Neural cell (in vitro differentiated cells): ENCODE results near the gene POLR3K. TPM values are rescaled to one million over a fixed set of nuclear protein-coding genes. Genes with fewer than 3 reads are reported as not detected.

Source experiments
- H2AFZ ChIP-seq: fragments of 200-600, 300-800 bp; sonication (generic), shearing (Covaris generic); 2 replicates; pipeline ENCODE4 v1.6.0; 2014; ENCODE audit warnings: low read depth, mild to moderate bottlenecking, antibody characterized with exemption, low read length, moderate library complexity
- H3F3A ChIP-seq: fragments of 200-600 bp; shearing (Covaris generic); 2 replicates; pipeline ENCODE4 v1.6.1; 2016; ENCODE audit warnings: mild to moderate bottlenecking, moderate library complexity, mixed read lengths, antibody characterized with exemption, low read length; ENCODE audit not compliant: insufficient read depth, poor library complexity, severe bottlenecking
- H3K27ac ChIP-seq: fragments of 200-600, 300-800 bp; sonication (generic), shearing (Covaris generic); 2 replicates; pipeline ENCODE4 v1.5.1; 2014; ENCODE audit warnings: mild to moderate bottlenecking, low read length, moderate library complexity
- H3K27me3 ChIP-seq: fragments of 300-800, 200-600 bp; sonication (generic), shearing (Covaris generic); 2 replicates; pipeline ENCODE4 v1.6.0; 2014; ENCODE audit warnings: mild to moderate bottlenecking, low read depth, low read length, moderate library complexity; ENCODE audit not compliant: insufficient read depth
- H3K36me3 ChIP-seq: fragments of 300-800, 200-600 bp; sonication (generic), shearing (Covaris generic); 2 replicates; pipeline ENCODE4 v1.5.1; 2014; ENCODE audit warnings: mild to moderate bottlenecking, antibody characterized with exemption, low read length, moderate library complexity; ENCODE audit not compliant: insufficient read depth
- H3K4me2 ChIP-seq: fragments of 300-800, 200-600 bp; sonication (generic), shearing (Covaris generic); 2 replicates; pipeline ENCODE4 v1.6.0; 2014; ENCODE audit warnings: mild to moderate bottlenecking, low read length
- H3K4me3 ChIP-seq: fragments of 300-800, 200-600 bp; sonication (generic), shearing (Covaris generic); 2 replicates; pipeline ENCODE4 v1.5.1; 2014; ENCODE audit warnings: mild to moderate bottlenecking, low read length, moderate library complexity
- H3K79me2 ChIP-seq: fragments of 200-600 bp; shearing (Covaris generic); replicated peaks from 2 replicates; pipeline ENCODE4 v1.6.0; 2014; ENCODE audit warnings: mild to moderate bottlenecking, low read length, moderate library complexity; ENCODE audit not compliant: insufficient read depth
- H3K9ac ChIP-seq: fragments of 300-800, 200-600 bp; sonication (generic), shearing (Covaris generic); 2 replicates; pipeline ENCODE4 v1.6.1; 2016; ENCODE audit warnings: mild to moderate bottlenecking, low read length, mixed read lengths
- H3K9me2 ChIP-seq: fragments of 200-600 bp; shearing (Covaris generic); 2 replicates; pipeline ENCODE4 v1.6.1; 2016; ENCODE audit warnings: mild to moderate bottlenecking, low read length, mixed read lengths; ENCODE audit not compliant: insufficient read depth
- H3K9me3 ChIP-seq: fragments of 200-600, 300-800 bp; sonication (generic), shearing (Covaris generic); 2 replicates; pipeline ENCODE4 v1.6.1; 2016; ENCODE audit warnings: mild to moderate bottlenecking, mixed run types, low read length, moderate library complexity, mixed read lengths
- H4K20me1 ChIP-seq: fragments of 200-600 bp; shearing (Covaris generic); 2 replicates; pipeline ENCODE4 v1.6.1; 2016; ENCODE audit warnings: mild to moderate bottlenecking, mixed run types; ENCODE audit not compliant: insufficient read depth
- CTCF ChIP-seq: fragments of 450-650 bp; IDR thresholded peaks from 2 replicates; pipeline ENCODE4 v1.5.1; 2014; ENCODE audit warnings: antibody characterized with exemption, mild to moderate bottlenecking, moderate library complexity; ENCODE audit not compliant: poor library complexity, severe bottlenecking
- EP300 ChIP-seq: fragments of 450-650 bp; conservative IDR thresholded peaks from 2 replicates; pipeline ENCODE4 v1.6.1; 2014; ENCODE audit warnings: antibody characterized with exemption, mild to moderate bottlenecking, moderate library complexity; ENCODE audit not compliant: poor library complexity, severe bottlenecking
- EZH2 ChIP-seq: fragments of 200-600, 300-800 bp; shearing (Covaris generic), sonication (generic); IDR thresholded peaks from 2 replicates; pipeline ENCODE4 v1.6.1; 2014; ENCODE audit warnings: antibody characterized with exemption, low read length, borderline replicate concordance, mild to moderate bottlenecking; ENCODE audit not compliant: insufficient read depth, poor library complexity, severe bottlenecking
- MXI1 ChIP-seq: fragments of 450-650 bp; conservative IDR thresholded peaks from 2 replicates; pipeline ENCODE4 v1.6.1; 2014; ENCODE audit warnings: antibody characterized with exemption, mild to moderate bottlenecking; ENCODE audit not compliant: poor library complexity, severe bottlenecking
- POLR2AphosphoS5 ChIP-seq: IDR thresholded peaks from 2 replicates; pipeline ENCODE4 v1.6.1; 2012
- RAD21 ChIP-seq: fragments of 450-650 bp; conservative IDR thresholded peaks from 2 replicates; pipeline ENCODE4 v1.6.1; 2014; ENCODE audit warnings: antibody characterized with exemption, mild to moderate bottlenecking, moderate library complexity
- REST ChIP-seq: IDR thresholded peaks from 2 replicates; pipeline ENCODE4 v1.6.1; 2012; ENCODE audit warnings: borderline replicate concordance
- SMC3 ChIP-seq: fragments of 450-650 bp; conservative IDR thresholded peaks from 2 replicates; pipeline ENCODE4 v1.6.1; 2014; ENCODE audit warnings: antibody characterized with exemption, mild to moderate bottlenecking, moderate library complexity; ENCODE audit not compliant: poor library complexity
- TAF1 ChIP-seq: IDR thresholded peaks from 2 replicates; pipeline ENCODE4 v1.6.1; 2012; ENCODE audit warnings: low read depth
- polyA plus RNA-seq: library from polyadenylated mRNA; depleted of rRNA; stranded (reverse); fragments of >200 nt; gene quantifications from 2 replicates; pipeline ENCODE4 v1.2.3, GENCODE V29; 2014

POLR3K gene
- polyA plus RNA-seq, 1 donor from 2014 or later, result 7.1 TPM

- no peaks in the 10 kb centered on the region for H3K9me2 ChIP-seq
- H3K4me3 ChIP-seq, result no peak overlapping the region
- no peaks in the 10 kb centered on the region for H3K9me3 ChIP-seq
- no peak for TF ChIP-seq EP300
- no peak for TF ChIP-seq REST
- TF ChIP-seq POLR2AphosphoS5, result no peak
- TF ChIP-seq SMC3, result no peak
- no peak for TF ChIP-seq MXI1
- no peak for TF ChIP-seq TAF1
- TF ChIP-seq EZH2, result no peak
- TF ChIP-seq RAD21, result no peak
- TF ChIP-seq CTCF, result no peak
- no peak overlapping the region for H3K4me2 ChIP-seq
- H3K79me2 ChIP-seq, result no peaks in the 10 kb centered on the region
- H3F3A ChIP-seq, result no peaks in the 10 kb centered on the region
- no peak overlapping the region for H3K9ac ChIP-seq
- no peak overlapping the region for H3K27ac ChIP-seq
- H3K27me3 ChIP-seq, result peaks cover 21% of the 10 kb centered on the region
- H2AFZ ChIP-seq, result no peak overlapping the region
- no peaks in the 10 kb centered on the region for H4K20me1 ChIP-seq
- H3K36me3 ChIP-seq, result no peaks in the 10 kb centered on the region
Observed at GRCh38 chr16:75580-76501, 22.4 kb upstream of the POLR3K start.

GRCh38 chr16:74747-75334, 21.4 kb upstream of the POLR3K start:
- H3K27me3 ChIP-seq, result peaks cover 22% of the 10 kb centered on the region
- no peaks in the 10 kb centered on the region for H3K9me2 ChIP-seq
- no peak overlapping the region for H3K4me3 ChIP-seq
- no peak overlapping the region for H3K27ac ChIP-seq
- H2AFZ ChIP-seq, result no peak overlapping the region
- H3K4me2 ChIP-seq, result no peak overlapping the region
- H3K79me2 ChIP-seq, result no peaks in the 10 kb centered on the region
- TF ChIP-seq SMC3 (no peak), TAF1 (no peak), EP300 (no peak), RAD21 (no peak), REST (no peak), EZH2 (no peak), CTCF (no peak), POLR2AphosphoS5 (no peak), MXI1 (no peak)
- no peaks in the 10 kb centered on the region for H3K36me3 ChIP-seq
- H3K9me3 ChIP-seq, result no peaks in the 10 kb centered on the region
- no peaks in the 10 kb centered on the region for H3F3A ChIP-seq
- H4K20me1 ChIP-seq, result no peaks in the 10 kb centered on the region
- no peak overlapping the region for H3K9ac ChIP-seq
